ENCODE data around the gene TTPAL.

The TTPAL gene

GRCh38 chr20:44500221-44500620, 24.5 kb downstream of the TTPAL start:
- DNase-seq: no peak

- DNase-seq: no peak
Observed at GRCh38 chr20:44501448-44501847, 25.8 kb downstream of the TTPAL start.

- no peak for DNase-seq
Observed at GRCh38 chr20:44502968-44503367, 27.3 kb downstream of the TTPAL start.

GRCh38 chr20:44504402-44505307, 29.0 kb downstream of the TTPAL start:
- DNase-seq: no peak

GRCh38 chr20:44509762-44510161, 34.1 kb downstream of the TTPAL start:
- DNase-seq: no peak

- DNase-seq: no peak
Observed at GRCh38 chr20:44513871-44514270, 38.2 kb downstream of the TTPAL start.

- DNase-seq: no peak
Observed at GRCh38 chr20:44516491-44516890, 40.8 kb downstream of the TTPAL start.

- DNase-seq: no peak
Observed at GRCh38 chr20:44517454-44517853, 41.8 kb downstream of the TTPAL start.

GRCh38 chr20:44518248-44518647, 42.6 kb downstream of the TTPAL start:
- DNase-seq: no peak

GRCh38 chr20:44520881-44521280, 45.2 kb downstream of the TTPAL start:
- no peak for DNase-seq

- DNase-seq: peak; percentile 97
Observed at GRCh38 chr20:44521484-44522481, 46.1 kb downstream of the TTPAL start, which contains the start of gene SERINC3. TSS of gene SERINC3 (minus strand) at chr20:44522070. CDS start at chr20:44521951, 119 bp downstream.

- no peak for DNase-seq
Observed at GRCh38 chr20:44522841-44523240, 47.2 kb downstream of the TTPAL start.

- no peak for DNase-seq
Observed at GRCh38 chr20:44523746-44524145, 48.1 kb downstream of the TTPAL start.

GRCh38 chr20:44526129-44526528, 50.5 kb downstream of the TTPAL start:
- no peak for DNase-seq

- DNase-seq: no peak
Observed at GRCh38 chr20:44527716-44528199, 52.1 kb downstream of the TTPAL start.

- no peak for DNase-seq
Observed at GRCh38 chr20:44528309-44528708, 52.6 kb downstream of the TTPAL start.

- DNase-seq: no peak
Observed at GRCh38 chr20:44532259-44532980, 56.7 kb downstream of the TTPAL start.

- DNase-seq: no peak
Observed at GRCh38 chr20:44532981-44533331, 57.3 kb downstream of the TTPAL start.

- no peak for DNase-seq
Observed at GRCh38 chr20:44533928-44534327, 58.3 kb downstream of the TTPAL start.

- no peak for DNase-seq
Observed at GRCh38 chr20:44536175-44536574, 60.5 kb downstream of the TTPAL start.

- no peak for DNase-seq
Observed at GRCh38 chr20:44537993-44538392, 62.3 kb downstream of the TTPAL start.

- no peak for DNase-seq
Observed at GRCh38 chr20:44540834-44541233, 65.2 kb downstream of the TTPAL start.

GRCh38 chr20:44541992-44542391, 66.3 kb downstream of the TTPAL start:
- DNase-seq: no peak

Measured in CD4-positive, alpha-beta T cell treated with Interleukin-15 for 1 hour (primary cell).